OCI-LY7 (cell line): ENCODE data around the gene SCARB1.

Source experiments
- EZH2phosphoT487 ChIP-seq: fragments of 200-600 bp; sonication (generic); IDR thresholded peaks from 2 replicates; pipeline ENCODE4 v1.6.1; 2018; ENCODE audit warnings: low read depth, borderline replicate concordance, mild to moderate bottlenecking, mixed run types, antibody characterized with exemption, low read length, moderate library complexity, mixed read lengths
- TF ChIP-seq, protein P1 (sequence below): fragments of 200-600 bp; sonication (generic); conservative IDR thresholded peaks from 2 replicates; pipeline ENCODE4 v1.5.1; 2014; ENCODE audit warnings: mild to moderate bottlenecking, antibody characterized with exemption, low read length, moderate library complexity, mixed read lengths

DNA sequence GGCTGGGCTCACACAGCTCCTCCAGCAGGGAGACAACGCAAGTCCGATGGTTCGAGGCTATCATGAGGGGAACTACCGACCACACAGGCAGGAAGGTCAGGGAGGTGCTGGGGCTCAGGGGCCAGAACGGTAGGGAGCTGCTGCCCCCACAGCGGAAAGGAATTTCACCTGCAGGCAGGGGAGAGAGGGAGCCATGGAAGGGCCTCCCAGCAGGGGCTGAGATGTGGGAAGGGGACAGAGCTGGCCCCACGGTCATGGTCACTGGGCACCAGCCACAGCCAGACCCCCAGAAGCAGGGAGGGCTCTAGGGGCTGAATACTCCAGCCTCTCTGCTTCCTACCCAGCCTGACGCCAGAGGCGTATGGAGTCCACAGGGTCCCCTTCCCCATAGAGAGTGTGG, 103.1 kb downstream of the SCARB1 start:
- TF ChIP-seq, protein P1, sequence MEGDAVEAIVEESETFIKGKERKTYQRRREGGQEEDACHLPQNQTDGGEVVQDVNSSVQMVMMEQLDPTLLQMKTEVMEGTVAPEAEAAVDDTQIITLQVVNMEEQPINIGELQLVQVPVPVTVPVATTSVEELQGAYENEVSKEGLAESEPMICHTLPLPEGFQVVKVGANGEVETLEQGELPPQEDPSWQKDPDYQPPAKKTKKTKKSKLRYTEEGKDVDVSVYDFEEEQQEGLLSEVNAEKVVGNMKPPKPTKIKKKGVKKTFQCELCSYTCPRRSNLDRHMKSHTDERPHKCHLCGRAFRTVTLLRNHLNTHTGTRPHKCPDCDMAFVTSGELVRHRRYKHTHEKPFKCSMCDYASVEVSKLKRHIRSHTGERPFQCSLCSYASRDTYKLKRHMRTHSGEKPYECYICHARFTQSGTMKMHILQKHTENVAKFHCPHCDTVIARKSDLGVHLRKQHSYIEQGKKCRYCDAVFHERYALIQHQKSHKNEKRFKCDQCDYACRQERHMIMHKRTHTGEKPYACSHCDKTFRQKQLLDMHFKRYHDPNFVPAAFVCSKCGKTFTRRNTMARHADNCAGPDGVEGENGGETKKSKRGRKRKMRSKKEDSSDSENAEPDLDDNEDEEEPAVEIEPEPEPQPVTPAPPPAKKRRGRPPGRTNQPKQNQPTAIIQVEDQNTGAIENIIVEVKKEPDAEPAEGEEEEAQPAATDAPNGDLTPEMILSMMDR = no peak
- no peak for TF ChIP-seq EZH2phosphoT487
